Activated T-helper 17 cell treated with anti-CD3 and anti-CD28 coated beads, Interleukin-2, amount 50 U/mL, for 72 hours (primary cell): ENCODE data around the gene EPG5. TPM values are rescaled to one million over a fixed set of nuclear protein-coding genes. Genes with fewer than 3 reads are reported as not detected.
A peak's percentile ranks its signal among the peaks of the same experiment; 100 is the strongest.
"Not testable (repeated sequence)": the region's sequence is repeated elsewhere in the genome, so short reads cannot be mapped to it uniquely, and the experiment has no call there.

ENCODE experiments used
- ATAC-seq: fragments of 150-1000 bp; cut with Tn5 transposase; replicated peaks from 2 replicates; pipeline ENCODE4 v1.10.0; 2021; ENCODE audit warnings: mild to moderate bottlenecking, moderate library complexity
- H3K27ac Mint-ChIP-seq: one replicate; pipeline ENCODE4 v1.8.0; 2022; ENCODE audit warnings: mixed read lengths
- H3K27me3 Mint-ChIP-seq: one replicate; pipeline ENCODE4 v1.8.0; 2022; ENCODE audit warnings: mixed read lengths
- H3K36me3 Mint-ChIP-seq: one replicate; pipeline ENCODE4 v1.8.0; 2022; ENCODE audit warnings: low read depth, mild to moderate bottlenecking, mixed read lengths
- H3K4me1 Mint-ChIP-seq: one replicate; pipeline ENCODE4 v1.8.0; 2022; ENCODE audit warnings: mixed read lengths
- H3K4me3 Mint-ChIP-seq: one replicate; pipeline ENCODE4 v1.8.0; 2022; ENCODE audit warnings: mild to moderate bottlenecking, mixed read lengths
- H3K9me3 Mint-ChIP-seq: one replicate; pipeline ENCODE4 v1.8.0; 2022; ENCODE audit warnings: mixed read lengths
- total RNA-seq, 2 donors: library from RNA; stranded (reverse); gene quantifications; one replicate each; pipeline ENCODE4 v1.2.3, GENCODE V29; 2022

Gene EPG5
- total RNA-seq, 2 donors from 2014 or later: 22.9 to 24.0 TPM

DNA sequence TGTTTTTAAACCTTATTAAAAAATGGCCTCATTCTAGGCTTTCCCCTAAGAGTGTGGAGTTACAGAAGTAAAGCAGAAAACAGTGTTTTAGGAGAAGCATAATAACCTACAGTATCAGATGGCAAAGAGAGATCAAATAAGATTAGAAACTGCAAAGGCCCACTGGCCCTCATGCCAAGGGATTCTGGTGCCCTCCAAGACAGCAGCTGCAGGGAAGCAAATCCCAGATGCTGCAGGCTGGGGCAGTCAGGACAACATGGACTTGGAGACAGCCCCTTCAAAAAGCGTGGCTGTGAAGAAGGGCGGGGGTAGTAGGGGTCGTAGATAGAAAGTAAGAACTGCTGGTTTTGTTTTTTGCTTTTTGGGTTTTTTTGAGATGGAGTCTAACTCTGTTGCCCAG lies 28.3 kb upstream of the EPG5 start:
- H3K4me3 Mint-ChIP-seq: no peak overlapping the region
- no peak overlapping the region for H3K27ac Mint-ChIP-seq
- H3K9me3 Mint-ChIP-seq: no peaks in the 10 kb centered on the region
- H3K36me3 Mint-ChIP-seq: no peaks in the 10 kb centered on the region
- peaks cover 19% of the 10 kb centered on the region for H3K4me1 Mint-ChIP-seq
- ATAC-seq: no peak
- H3K27me3 Mint-ChIP-seq: no peaks in the 10 kb centered on the region

GRCh38 chr18:45993438-45993837 lies 26.3 kb upstream of the EPG5 start:
- H3K9me3 Mint-ChIP-seq: no peaks in the 10 kb centered on the region
- ATAC-seq: no peak
- no peak overlapping the region for H3K27ac Mint-ChIP-seq
- peaks cover 8% of the 10 kb centered on the region for H3K4me1 Mint-ChIP-seq
- no peaks in the 10 kb centered on the region for H3K27me3 Mint-ChIP-seq
- H3K36me3 Mint-ChIP-seq: peaks cover 14% of the 10 kb centered on the region
- no peak overlapping the region for H3K4me3 Mint-ChIP-seq

GRCh38 chr18:45992527-45992926 lies 25.4 kb upstream of the EPG5 start:
- H3K4me1 Mint-ChIP-seq, H3K9me3 Mint-ChIP-seq, ATAC-seq, H3K27ac Mint-ChIP-seq, H3K4me3 Mint-ChIP-seq, H3K27me3 Mint-ChIP-seq: not testable (repeated sequence)
- H3K36me3 Mint-ChIP-seq: peaks cover 14% of the 10 kb centered on the region

DNA sequence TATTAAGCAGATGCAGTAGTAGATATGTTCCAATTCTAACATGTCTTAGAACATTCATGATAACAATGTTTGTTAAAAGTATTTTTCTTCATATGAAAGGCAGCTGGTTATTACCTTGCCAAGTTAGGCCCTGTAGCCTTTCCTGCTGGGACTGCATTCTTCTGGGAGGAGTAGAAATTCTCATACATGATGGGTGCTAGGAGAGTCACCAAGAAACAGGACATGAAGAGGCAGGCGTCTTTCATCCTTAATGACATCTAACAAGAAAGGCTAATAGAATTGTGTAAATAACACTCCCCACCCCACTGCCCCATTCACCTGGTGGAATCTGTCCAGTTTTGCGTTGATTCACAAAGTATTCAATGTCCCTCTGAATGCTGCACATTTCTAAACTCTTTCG lies 24.7 kb upstream of the EPG5 start:
- Mint-ChIP-seq H3K4me1 (no peaks in the 10 kb centered on the region), H3K27me3 (no peaks in the 10 kb centered on the region), H3K27ac (no peak overlapping the region), H3K4me3 (no peak overlapping the region), H3K36me3 (peaks cover 19% of the 10 kb centered on the region), H3K9me3 (no peaks in the 10 kb centered on the region)
- no peak for ATAC-seq

DNA sequence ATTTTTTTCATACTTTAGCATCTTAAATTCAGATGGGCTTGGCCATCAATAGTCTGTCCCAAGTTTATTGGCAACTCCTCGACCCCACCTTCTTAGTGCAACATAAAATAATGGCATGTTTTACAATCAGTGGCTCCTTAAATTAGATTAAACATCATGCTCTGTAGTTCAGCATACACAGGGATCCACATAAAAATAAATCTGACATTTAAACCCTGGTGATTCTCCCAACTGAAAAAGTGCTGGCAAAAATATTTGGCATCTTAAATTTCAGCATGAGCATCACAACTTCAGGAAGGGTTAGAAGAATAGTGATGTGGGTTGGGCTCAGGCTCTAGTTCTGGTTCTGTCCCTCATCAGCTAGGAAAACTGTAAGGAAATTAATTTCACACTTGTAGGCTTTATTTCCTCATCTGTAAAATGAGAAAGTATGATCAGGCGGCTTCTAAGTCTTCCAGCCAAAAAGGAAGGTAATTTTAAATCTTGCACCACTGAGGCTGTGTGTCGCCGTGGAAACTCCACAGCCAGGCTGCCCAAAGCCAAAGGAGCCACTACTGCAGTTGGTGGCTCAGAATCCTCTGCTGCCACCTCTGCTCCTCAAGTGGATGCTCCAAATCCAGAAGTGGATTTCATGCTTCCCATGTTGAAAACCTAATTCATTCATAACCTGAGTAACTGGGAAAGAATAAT lies 17.6 kb upstream of the EPG5 start:
- no peak overlapping the region for H3K27ac Mint-ChIP-seq
- H3K36me3 Mint-ChIP-seq: peaks cover 18% of the 10 kb centered on the region
- no peaks in the 10 kb centered on the region for H3K27me3 Mint-ChIP-seq
- H3K4me3 Mint-ChIP-seq: no peak overlapping the region
- peaks cover 6% of the 10 kb centered on the region for H3K4me1 Mint-ChIP-seq
- H3K9me3 Mint-ChIP-seq: no peaks in the 10 kb centered on the region
- ATAC-seq: no peak

DNA sequence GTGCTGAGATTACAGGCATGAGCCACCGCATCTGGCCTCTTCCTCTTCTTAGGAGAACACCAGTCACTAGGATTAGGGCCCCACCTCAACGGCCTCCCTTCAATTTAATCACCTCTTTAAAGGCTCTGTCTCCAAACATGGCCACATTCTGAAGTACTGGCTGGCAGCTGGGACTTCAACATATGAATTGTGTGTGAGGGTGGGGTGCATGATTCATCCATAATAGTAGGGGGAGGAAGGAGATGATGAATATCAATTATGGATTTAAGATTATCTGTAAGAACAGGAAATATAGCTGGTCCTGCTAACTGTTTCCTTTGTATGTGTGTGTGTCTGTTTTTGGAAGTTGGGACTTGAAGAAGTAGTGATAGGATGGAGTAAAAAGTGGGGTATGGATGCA lies 14.7 kb upstream of the EPG5 start:
- H3K27ac Mint-ChIP-seq: no peak overlapping the region
- H3K4me1 Mint-ChIP-seq: peaks cover 6% of the 10 kb centered on the region
- H3K27me3 Mint-ChIP-seq: no peaks in the 10 kb centered on the region
- no peak for ATAC-seq
- H3K36me3 Mint-ChIP-seq: no peaks in the 10 kb centered on the region
- no peak overlapping the region for H3K4me3 Mint-ChIP-seq
- H3K9me3 Mint-ChIP-seq: no peaks in the 10 kb centered on the region

- no peak overlapping the region for H3K4me3 Mint-ChIP-seq
- ATAC-seq: no peak
- H3K4me1 Mint-ChIP-seq: peaks cover 6% of the 10 kb centered on the region
Measured at GRCh38 chr18:45980229-45980628, 13.1 kb upstream of the EPG5 start.

GRCh38 chr18:45978084-45978483 lies 11.0 kb upstream of the EPG5 start:
- H3K9me3 Mint-ChIP-seq: no peaks in the 10 kb centered on the region
- no peaks in the 10 kb centered on the region for H3K27me3 Mint-ChIP-seq
- ATAC-seq: no peak
- H3K27ac Mint-ChIP-seq: no peak overlapping the region
- no peak overlapping the region for H3K4me3 Mint-ChIP-seq
- H3K36me3 Mint-ChIP-seq: no peaks in the 10 kb centered on the region
- H3K4me1 Mint-ChIP-seq: peaks cover 4% of the 10 kb centered on the region

More at GRCh38 chr18:45980229-45980628, 13.1 kb upstream of the EPG5 start:
- no peaks in the 10 kb centered on the region for H3K27me3 Mint-ChIP-seq
- H3K36me3 Mint-ChIP-seq: no peaks in the 10 kb centered on the region
- no peaks in the 10 kb centered on the region for H3K9me3 Mint-ChIP-seq
- H3K27ac Mint-ChIP-seq: no peak overlapping the region

DNA sequence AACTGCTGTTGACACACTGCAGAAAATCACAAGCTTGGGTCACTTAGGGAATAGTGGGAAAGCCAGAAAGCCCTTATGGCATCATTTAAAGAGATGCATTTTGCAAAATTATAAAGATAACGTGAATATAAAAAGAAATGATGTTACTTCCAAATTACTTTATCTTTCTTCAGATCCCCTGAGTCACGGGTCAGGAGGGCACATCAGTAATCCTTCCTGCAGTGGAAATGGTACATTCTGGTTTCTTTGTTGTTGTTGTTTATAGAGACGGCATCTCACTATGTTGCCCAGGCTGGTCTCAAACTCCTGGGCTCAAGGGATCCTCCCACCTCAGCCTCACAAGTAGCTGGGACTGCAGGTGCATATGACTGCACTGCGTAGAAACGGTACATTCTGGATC lies 9.8 kb upstream of the EPG5 start:
- no peaks in the 10 kb centered on the region for H3K36me3 Mint-ChIP-seq
- H3K27me3 Mint-ChIP-seq: no peaks in the 10 kb centered on the region
- no peaks in the 10 kb centered on the region for H3K9me3 Mint-ChIP-seq
- no peak overlapping the region for H3K4me3 Mint-ChIP-seq
- no peak overlapping the region for H3K27ac Mint-ChIP-seq
- H3K4me1 Mint-ChIP-seq: no peaks in the 10 kb centered on the region
- ATAC-seq: no peak

GRCh38 chr18:45976566-45976965 lies 9.4 kb upstream of the EPG5 start:
- H3K27ac Mint-ChIP-seq: no peak overlapping the region
- H3K4me3 Mint-ChIP-seq: no peak overlapping the region
- H3K27me3 Mint-ChIP-seq: no peaks in the 10 kb centered on the region
- H3K36me3 Mint-ChIP-seq: no peaks in the 10 kb centered on the region
- H3K9me3 Mint-ChIP-seq: no peaks in the 10 kb centered on the region
- ATAC-seq: no peak
- H3K4me1 Mint-ChIP-seq: no peaks in the 10 kb centered on the region

GRCh38 chr18:45974088-45974536 lies 7.0 kb upstream of the EPG5 start:
- peak; percentile 95 for ATAC-seq
- H3K27ac Mint-ChIP-seq: no peak overlapping the region
- H3K4me1 Mint-ChIP-seq: no peaks in the 10 kb centered on the region
- H3K9me3 Mint-ChIP-seq: no peaks in the 10 kb centered on the region
- peak overlapping the region; percentile 26 for H3K4me3 Mint-ChIP-seq
- no peaks in the 10 kb centered on the region for H3K36me3 Mint-ChIP-seq
- no peaks in the 10 kb centered on the region for H3K27me3 Mint-ChIP-seq

GRCh38 chr18:45964913-45965312 lies 2.2 kb downstream of the EPG5 start:
- H3K9me3 Mint-ChIP-seq: not testable (repeated sequence)

DNA sequence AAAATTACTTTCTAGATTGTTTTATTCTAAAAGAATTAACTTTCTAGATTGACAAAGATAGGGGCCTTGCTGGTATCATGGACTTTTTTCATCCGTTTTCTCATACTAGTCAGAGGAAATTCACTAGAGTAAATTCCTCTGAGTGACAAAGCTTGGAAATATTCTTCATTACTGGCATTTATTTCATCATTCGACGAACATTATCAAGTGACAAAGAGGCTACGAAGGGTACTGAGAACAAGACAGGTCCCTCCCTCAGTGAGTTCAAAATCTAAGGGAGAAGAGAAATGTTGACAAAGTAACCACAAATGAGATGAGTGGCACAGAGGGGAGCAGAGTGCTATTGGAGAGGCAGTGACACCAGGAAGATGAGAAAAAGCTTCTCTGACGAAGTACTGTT lies 4.3 kb downstream of the EPG5 start:
- peak overlapping the region; percentile 92 for H3K27ac Mint-ChIP-seq
- no peaks in the 10 kb centered on the region for H3K27me3 Mint-ChIP-seq
- peaks cover 40% of the 10 kb centered on the region for H3K4me1 Mint-ChIP-seq
- H3K9me3 Mint-ChIP-seq: no peaks in the 10 kb centered on the region
- peaks cover 31% of the 10 kb centered on the region for H3K36me3 Mint-ChIP-seq
- ATAC-seq: peak; percentile 67
- peak overlapping the region; percentile 74 for H3K4me3 Mint-ChIP-seq

More at GRCh38 chr18:45964913-45965312, 2.2 kb downstream of the EPG5 start:
- not testable (repeated sequence) for ATAC-seq, H3K27ac Mint-ChIP-seq, H3K27me3 Mint-ChIP-seq
- Mint-ChIP-seq H3K4me1 (peaks cover 34% of the 10 kb centered on the region), H3K36me3 (peaks cover 31% of the 10 kb centered on the region), H3K4me3 (peak overlapping the region; percentile 98)

DNA sequence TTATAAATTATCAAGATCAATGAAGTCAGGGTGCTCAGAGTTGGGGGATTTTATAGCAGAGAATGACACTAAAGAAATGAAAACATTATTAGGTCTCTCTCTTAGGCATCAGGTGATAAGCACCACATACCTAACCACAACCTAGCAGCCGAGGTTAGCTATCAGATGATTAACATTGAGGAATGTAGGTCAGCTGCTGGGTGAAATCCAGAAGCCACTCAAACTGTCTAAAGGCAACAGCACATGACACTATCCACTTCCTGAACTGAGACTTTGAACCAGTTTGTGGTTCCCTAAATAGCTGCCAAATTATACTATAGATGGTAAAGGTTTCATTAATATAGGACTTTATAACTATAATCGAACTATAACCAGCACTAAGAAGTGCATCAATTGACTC lies 4.7 kb downstream of the EPG5 start:
- no peaks in the 10 kb centered on the region for H3K27me3 Mint-ChIP-seq
- H3K4me3 Mint-ChIP-seq: peak overlapping the region; percentile 74
- H3K4me1 Mint-ChIP-seq: peaks cover 40% of the 10 kb centered on the region
- peaks cover 34% of the 10 kb centered on the region for H3K36me3 Mint-ChIP-seq
- H3K27ac Mint-ChIP-seq: peak overlapping the region; percentile 92
- ATAC-seq: peak; percentile 77
- no peaks in the 10 kb centered on the region for H3K9me3 Mint-ChIP-seq

- not testable (repeated sequence) for H3K4me3 Mint-ChIP-seq, H3K27ac Mint-ChIP-seq, ATAC-seq, H3K27me3 Mint-ChIP-seq, H3K9me3 Mint-ChIP-seq
- Mint-ChIP-seq H3K4me1 (peaks cover 49% of the 10 kb centered on the region), H3K36me3 (peaks cover 43% of the 10 kb centered on the region)
Measured at GRCh38 chr18:45959484-45959883, 7.6 kb downstream of the EPG5 start.
